ENCODE results near the gene MYL6B. TPM values are rescaled to one million over a fixed set of nuclear protein-coding genes. Genes with fewer than 3 reads are reported as not detected.
"Not testable (repeated sequence)": the region's sequence is repeated elsewhere in the genome, so short reads cannot be mapped to it uniquely, and the experiment has no call there.

The MYL6B gene
- total RNA-seq, 1 donor from 2014 or later = 77.0 TPM

DNA sequence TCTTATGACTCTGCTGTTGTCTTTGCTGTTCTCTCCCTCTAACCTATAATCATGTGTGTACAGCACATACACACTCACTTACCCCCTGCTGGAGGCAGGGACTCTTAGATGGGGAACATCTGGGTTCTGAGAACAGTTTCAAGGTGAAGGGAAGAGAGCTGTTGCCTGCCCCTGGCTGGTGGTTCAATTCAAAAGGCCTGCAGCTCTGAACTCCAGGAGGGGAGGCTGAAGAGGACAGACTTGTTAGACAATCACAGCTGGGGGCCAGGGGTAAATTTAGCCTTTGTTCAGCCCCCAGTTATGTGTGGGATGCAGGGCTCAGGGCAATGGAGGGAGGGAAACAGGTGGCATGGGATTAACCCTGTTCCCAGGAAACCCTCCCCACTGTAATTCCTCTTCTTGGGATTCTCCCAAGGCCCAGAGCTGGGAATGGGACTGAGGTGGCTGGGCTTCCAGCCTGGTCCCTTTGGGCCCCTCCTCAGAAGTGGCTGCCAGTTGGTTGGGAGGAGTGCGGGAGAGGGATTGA is 1.9 kb downstream of the MYL6B start:
- no peak for DNase-seq

DNA sequence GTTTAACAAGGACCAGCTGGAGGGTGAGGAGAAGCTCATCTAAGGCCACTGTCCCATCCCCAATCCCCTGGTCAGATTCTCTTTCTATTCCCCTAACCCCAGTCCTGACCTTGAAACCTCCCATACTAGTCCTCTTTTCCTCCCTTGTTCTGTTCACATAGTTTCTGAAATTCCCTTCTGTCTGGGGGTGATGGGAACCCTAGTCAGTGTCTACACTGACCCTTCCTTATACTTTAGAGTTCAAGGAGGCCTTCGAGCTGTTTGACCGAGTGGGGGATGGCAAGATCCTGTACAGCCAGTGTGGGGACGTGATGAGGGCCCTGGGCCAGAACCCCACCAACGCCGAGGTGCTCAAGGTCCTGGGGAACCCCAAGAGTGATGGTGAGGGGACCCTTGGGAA is 2.4 kb downstream of the MYL6B start:
- DNase-seq = no peak

DNA sequence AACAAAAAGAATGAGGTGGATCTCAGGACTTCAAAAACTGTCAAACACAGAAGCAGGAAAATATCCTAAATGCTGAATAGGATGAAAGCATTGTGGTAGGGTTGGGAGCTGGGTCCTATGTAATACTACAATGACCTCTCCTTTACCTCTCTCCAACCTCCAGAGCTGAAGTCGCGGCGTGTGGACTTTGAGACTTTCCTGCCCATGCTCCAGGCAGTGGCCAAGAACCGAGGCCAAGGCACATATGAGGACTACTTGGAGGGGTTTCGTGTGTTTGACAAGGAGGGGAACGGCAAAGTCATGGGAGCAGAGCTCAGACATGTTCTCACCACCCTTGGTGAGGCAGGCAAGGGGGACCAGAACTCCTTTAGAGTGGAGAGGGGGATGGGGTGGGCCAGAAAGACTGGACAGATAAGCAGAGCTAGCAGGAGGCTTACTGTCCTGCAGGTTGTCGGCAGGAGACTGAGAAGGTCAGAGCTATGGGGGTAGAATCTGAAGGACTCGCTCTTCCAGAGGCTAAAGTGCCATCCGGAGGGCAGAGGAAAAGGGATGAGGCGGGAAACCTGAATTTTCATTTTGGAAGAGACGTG is 3.0 kb downstream of the MYL6B start:
- no peak for DNase-seq

DNA sequence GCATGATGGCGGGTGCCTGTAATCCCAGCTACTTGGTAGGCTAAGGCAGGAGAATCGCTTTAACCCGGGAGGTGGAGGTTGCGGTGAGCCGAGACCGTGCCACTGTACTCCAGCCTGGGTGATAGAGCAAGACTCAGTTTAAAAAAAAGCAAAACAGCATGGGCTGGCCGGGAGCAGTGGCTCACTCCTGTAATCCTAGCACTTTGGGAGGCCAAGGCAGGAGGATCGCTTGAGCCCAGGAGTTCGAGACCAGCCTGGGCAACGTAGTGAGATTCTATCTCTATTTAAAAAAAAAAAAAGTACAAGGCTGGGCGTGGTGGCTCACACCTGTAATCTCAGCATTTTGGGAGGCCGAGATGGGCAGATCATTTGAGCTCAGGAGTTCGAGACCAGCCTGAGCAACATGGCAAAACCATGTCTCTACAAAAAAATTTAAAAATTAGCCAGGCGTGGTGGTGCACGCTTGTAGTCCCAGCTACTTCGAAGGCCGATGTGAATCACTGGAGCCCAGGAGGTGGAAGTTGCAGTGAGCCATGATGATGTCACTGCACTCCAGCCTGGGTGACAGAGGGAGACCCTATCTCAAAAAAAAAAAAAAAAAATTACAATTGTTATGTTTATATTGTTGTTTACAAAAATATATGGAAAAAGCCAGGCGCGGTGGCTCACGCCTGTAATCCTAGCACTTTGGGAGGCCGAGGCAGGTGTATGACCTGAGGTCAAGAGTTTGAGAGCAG is 4.2 kb downstream of the MYL6B start:
- not testable (repeated sequence) for DNase-seq

DNA sequence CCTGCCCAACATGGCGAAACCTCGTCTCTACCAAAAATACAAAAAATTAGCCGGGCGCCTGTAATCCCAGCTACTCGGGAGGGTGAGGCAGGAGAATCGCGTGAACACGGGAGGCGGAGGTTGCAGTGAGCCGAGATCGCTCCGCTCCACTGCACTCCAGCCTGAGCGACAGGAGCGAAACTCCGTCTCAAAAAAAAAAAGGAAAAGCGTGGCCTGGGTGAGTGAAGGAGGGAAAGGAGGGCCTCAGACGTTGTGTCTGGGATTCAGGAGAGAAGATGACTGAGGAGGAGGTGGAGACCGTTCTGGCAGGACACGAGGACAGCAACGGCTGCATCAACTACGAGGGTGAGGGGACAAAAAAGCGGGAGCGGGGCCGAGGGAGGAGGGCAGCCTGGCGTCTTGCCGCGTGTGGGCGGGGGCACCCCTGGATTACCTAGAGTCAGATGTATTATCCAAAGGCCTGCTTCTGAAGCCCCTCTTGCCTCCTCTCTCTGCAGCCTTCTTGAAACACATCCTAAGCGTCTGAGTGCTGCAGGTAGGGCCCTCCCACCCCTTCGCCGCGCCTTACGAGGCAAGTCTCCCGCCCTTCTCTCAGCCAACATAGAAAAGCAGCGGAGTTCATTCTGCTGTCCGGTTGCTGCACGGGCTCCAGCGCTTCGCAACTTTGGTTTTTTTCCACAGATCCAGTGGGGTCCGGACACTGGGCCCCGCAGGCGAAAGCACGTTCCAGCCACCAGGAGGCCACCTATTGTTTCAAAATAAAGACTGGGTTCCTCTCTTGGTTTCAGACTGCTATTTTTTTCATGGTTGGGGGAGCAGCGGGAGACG is 5.0 kb downstream of the MYL6B start:
- peak; percentile 56 for DNase-seq

DNA sequence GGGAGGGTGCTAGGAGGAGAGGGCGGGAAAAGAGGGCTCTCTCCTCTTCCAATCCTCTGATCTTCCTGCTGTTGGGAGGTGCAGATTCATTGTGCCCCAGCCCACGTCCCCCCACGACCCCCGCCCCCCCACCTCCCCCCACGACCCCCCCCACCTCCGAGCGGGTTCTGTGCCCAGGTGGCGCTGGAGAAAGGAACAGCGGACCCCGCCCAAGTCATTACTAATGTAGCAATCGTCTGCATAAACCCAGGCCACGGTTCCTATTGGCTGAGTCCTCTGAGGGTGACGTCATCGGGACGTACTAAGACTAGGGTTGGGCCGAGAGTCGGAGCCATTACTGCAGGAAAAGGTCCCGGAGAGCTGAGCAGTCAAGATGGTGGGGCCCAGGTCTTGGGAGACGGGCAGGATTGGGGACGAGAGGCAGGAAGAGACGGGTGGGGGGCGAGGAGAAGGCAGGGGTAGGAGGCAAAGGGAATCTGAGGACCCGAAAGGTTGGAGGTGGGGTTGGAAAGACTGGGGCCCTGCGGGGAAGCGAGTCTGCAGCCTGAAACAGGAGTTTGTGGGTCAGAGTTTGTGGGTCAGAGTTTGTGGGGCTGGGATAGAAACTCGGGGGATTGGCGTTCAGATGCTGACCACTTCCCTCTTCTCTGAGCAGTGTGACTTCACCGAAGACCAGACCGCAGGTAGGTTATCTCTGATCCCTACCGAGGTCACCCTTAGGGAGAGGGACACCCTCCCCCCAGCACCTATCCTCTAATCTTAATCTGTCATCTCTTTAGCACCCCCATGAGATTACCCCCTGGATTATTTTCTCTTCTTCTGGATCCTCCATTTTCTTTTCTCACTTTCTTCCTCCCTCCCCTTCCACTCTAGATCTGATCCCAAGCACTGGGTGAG is 5.9 kb downstream of the MYL6B start, which contains the start of gene MYL6:
MYL6 (plus strand) TSS at position 331 of the 897 bp plus-strand sequence; CDS start at position 374, 43 bp downstream.
- peak; percentile 95 for DNase-seq

DNA sequence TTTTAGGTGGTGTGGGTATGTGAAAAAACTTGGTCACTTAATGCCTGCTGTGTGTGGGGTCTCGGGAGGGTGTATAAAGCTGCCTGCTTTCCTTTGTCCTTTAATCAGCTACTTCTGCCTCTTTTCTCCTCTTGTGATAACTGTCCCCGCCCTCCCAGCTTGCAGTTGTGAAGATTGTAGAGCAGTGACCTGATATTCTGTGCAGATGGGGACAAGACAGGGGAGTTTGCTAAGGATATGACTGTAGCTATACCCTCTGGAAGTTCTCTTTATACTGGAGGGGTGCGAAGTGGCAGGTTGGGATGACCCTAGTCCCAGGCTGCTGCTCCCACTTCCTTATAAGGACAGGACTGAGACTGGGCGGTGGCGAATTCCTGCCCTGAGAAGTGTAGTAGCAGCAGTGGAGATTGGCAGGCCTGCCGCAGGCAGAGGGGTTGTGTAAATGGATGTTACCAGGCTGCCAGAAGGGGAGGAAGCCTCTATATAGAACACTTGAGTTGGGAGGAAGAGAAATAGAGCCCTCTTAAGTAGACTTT is 6.6 kb downstream of the MYL6B start:
- peak; percentile 19 for DNase-seq

DNA sequence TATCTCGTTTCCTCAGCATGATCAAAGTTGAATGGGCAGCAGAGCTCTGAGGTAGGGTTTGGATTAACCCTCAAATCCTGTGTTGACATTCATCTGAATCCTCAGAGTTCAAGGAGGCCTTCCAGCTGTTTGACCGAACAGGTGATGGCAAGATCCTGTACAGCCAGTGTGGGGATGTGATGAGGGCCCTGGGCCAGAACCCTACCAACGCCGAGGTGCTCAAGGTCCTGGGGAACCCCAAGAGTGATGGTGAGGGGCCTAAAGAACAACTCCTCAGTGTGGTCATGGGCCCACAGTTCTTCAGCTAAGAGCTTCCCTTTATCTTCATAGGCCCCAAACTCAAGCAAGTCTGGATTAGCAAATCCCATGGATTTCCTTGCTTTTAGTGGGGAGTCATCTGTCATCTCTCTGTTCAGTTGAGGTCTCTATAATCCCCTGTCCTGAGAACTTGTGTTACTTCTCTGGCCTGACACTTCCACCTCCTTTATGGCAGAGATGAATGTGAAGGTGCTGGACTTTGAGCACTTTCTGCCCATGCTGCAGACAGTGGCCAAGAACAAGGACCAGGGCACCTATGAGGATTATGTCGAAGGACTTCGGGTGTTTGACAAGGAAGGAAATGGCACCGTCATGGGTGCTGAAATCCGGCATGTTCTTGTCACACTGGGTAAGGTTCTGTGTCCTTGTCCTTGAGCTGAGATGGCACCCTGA is 7.2 kb downstream of the MYL6B start:
- DNase-seq = no peak

DNA sequence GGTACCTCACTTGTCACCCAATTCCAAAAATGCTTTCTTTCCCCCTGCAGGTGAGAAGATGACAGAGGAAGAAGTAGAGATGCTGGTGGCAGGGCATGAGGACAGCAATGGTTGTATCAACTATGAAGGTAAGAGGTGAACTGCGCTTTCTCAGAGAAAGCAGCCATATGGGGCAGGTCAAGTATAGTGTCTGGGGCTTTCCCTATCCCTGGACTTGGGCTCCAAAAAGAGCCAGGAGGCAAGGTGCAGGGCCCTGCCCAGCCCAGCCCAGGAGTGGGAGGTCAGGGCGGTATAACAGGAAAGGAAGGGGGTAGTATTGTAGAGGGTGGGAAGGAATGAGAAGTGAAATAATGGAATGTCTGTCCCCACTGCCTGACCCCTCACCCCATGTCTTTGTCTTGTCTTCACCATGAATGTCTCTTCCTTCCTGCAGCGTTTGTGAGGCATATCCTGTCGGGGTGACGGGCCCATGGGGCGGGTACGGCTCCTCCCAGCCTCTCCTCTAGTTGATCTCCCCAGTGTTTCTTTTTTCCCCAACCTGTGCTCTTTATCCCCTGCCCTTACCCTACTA is 7.9 kb downstream of the MYL6B start:
- no peak for DNase-seq

DNA sequence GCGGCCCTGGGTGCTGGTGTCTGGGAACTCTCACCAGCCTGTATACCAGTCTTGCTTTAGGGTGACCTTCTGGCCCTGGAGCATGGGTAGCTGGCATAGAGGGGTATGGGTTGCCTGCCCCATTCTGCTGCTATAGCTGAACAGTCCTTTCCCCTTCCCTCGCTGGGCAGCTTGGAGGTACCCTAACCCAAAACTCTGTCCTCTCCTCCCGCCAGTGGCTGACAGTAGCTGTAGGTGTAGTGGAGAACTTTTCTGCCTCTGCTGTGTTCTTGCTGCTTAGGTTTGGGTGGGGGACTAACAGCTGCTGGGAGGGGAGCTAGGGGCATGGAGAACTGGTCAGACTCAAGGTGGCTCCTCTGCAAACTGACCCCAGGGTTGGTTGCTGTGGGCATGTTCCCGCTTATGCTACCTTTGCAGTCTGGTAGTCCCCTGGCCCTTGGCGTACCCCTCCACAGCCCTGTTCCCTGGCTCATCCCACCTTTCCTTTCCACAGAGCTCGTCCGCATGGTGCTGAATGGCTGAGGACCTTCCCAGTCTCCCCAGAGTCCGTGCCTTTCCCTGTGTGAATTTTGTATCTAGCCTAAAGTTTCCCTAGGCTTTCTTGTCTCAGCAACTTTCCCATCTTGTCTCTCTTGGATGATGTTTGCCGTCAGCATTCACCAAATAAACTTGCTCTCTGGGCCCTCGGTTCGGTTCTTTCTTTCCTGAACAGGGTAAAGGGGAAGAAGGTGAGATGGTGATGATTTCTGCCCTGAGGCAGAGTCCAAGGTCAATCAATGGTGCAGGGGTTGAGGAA is 8.7 kb downstream of the MYL6B start:
- no peak for DNase-seq

DNA sequence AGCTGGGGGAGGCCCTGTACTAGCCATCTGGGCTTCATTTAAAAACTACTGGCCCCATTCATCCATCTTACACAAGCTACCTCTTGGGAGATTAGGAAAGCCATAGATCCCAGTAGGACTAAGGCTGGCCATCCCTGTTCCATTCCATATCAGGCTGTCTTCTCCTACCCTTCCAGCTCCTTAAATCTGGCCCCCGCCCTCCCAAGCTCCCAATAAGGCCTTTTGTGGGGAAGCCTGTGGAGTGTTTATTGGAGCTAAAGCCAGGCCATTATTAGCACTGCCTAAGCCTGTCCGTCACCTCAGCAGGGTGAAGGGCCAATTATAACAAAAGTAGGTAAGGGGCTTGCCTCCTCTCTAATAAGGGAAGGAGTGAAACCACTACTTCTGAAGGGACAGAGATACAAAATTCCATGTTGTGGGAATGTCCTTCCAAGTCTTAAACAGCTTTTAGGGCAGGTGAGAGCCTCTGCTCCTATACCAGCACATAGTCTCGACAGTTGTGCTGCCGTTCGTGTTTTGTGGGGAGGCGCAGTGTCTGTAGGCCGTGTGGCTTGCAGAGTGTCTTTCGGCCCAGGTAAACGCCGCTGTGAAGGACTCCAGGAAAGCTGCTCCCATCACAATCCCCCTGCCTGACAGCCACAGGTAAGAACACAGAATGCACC is 9.4 kb downstream of the MYL6B start:
- no peak for DNase-seq

DNA sequence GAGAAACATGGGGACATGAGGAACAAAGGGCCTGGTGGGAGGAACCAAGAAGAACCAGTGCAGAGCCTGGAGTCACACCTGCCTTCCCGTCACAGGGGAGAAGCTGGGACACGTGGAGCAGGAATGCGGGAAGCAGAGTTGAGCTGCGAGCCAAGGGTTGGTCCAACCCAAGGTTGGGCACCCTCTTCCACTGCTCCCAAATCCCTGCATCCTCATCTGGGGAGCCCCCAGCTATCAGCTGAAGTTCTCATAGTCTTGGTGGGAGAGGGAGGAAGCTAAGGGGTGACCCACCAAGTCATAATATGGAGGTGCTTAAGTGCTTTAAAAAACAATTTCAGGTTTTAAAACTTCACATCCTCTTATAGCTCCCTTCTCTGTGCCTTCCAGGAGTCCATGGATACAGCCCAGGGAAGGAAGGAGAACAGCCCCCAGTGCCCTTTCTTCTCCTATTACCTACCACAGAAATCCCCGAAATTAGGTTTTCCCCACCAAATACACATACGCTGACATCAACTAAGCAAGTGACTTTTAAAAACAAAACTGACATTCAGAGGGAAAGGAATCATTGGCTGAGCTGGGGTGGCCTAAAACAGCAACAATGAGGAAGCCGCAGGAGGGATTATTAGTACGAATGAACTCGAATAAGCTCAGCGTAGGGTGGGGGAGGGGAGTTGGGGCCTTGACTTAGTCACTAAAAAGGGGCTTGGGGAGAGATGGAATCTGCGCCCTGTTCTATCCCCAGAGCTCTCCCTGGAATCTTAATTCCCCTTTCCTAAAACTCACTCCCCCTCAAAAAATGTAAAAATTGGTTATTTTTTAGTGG is 10.3 kb downstream of the MYL6B start:
- no peak for DNase-seq

DNA sequence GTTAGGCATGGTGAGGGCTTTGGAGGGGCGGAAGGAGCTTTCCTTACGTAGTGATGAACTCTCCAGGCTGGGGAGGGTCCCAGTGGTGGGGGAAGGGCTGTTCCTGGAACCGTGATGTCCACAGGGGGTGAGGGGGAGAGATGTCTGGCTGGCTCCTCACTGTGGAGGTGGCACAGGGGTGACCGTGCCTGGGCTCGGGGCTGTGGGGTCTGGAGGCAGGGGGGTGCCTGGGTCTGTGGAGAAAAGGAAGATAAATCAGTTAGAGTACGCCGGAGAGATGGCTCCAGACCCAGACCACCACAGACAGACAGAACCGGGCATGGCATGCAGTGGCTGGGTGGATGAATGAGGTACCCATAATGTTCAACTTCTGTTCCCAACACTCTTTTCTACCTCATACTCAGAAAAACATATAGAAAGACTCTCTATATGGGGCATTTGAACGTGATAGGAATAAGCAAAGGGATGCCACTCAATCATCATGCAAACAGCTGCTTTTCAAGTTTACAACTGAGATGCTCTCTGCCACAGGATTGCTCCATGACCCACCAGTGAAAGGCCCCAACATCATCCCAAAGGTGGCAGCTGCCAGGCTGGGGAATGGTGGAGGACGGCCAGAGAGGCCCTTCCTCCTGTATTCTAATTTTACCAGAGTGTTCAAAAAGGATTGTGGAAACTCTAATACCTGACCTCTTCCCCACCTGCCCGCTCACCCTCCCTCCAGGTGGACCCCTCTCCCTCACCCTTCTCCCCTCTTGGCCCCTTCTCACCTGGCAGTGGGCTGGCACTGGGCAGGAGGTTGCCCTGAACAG is 11.4 kb downstream of the MYL6B start:
- no peak for DNase-seq

DNA sequence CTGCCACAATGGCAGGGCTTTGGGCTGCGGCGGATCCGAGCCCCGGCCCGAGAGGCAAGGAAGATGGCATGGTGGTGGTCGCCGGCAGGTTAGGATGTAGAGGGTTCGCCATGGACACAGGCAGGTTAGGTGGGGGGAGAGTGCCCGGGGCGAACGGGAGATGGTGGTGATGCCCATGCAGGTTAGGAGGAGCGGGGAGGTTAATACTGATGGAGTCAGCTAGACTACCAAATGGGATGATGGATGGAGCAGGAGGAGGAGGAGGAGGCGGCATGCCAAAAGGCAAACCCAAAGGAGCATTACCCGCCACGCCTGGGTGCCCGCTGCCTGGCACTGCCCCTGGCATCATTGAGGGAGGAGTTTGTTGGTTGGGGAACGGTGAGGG is 11.9 kb downstream of the MYL6B start:
- no peak for DNase-seq

DNA sequence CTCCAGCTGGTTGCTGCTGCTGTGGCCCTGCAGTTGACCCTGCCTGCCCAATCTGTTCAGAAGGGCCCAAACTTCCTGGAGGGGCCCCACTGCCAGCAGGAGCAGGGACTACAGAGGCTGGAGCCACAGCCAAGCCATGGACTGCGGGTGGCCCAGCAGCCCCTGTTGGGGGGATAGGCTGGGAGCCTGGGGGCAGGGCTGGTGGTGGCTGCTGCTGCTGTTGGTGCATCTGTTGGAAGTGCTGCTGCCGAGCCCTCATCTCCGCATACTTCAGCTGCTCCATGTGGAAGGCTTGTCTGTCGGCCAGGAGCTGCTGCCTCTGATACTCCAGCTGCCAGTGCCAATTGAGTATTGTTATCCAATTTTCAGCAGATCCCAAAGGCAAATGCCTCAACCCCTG is 13.0 kb downstream of the MYL6B start:
- no peak for DNase-seq

DNA sequence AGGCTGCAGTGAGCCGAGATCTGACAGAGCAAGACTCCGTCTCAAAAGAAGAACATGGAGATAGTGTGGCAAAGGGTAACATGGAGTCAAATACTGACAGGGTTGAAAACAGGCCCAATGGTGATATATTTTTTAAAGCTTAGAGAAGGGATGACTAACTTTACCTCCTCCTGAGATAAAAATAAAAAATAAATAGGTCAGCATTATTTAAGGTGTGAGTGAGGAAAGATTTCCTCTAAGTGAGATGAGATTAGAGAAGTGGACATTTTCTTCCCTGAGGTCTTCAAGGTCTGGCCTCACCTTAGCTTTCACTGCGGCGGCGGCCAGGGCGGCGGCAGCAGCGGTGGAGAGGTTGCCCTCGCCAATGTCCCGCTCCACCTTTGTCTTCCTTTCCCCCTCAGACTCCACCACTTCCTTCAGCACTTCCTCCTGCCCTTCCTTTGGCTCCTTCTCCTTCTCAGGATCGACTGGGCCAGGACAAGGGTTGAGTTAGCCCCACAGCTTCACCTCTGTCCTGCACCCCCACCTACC is 16.9 kb downstream of the MYL6B start:
- DNase-seq = no peak

DNA sequence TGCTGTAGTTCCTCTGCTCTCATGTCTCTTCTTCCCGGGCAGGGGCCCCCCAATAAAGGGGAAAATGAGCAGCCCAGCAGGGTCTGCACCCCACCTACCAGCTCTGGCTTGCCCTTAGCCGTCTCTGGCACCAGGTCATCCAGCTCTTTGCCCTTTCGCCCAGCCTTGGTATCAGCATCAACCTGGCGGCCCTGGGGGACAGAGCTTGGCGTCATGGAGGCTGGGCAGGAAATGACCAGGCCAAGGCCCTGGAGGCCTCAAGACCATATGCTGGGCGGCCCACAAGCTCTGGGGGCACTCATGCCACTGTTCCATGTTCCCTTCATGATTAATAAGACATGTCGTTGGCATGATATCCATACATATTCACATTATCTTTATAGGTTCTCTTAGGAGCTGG is 20.5 kb downstream of the MYL6B start:
- no peak for DNase-seq

Measured in occipital lobe (tissue), 2 donors.